Gastroesophageal sphincter (tissue), 4 donors: ENCODE data around the gene HOXC9. TPM values are rescaled to one million over a fixed set of nuclear protein-coding genes. Genes with fewer than 3 reads are reported as not detected.
A peak's percentile ranks its signal among the peaks of the same experiment; 100 is the strongest.

ENCODE experiments used
- ATAC-seq: fragments of 150-250 bp; one replicate; pipeline ENCODE4 v1.9.1; 2016; ENCODE audit warnings: mild to moderate bottlenecking, moderate library complexity
- H3K27ac ChIP-seq, 4 donors: fragments of 200-600 bp; sonication (generic) in 3 of 4; 1 replicate in 3 of 4; 2 replicates in 1 of 4; pipeline ENCODE4 v1.5.1; 2016 to 2019
- H3K27me3 ChIP-seq: fragments of 200-600 bp; sonication (generic); one replicate; pipeline ENCODE4 v1.5.1; 2019
- H3K36me3 ChIP-seq, 2 donors: fragments of 200-600 bp; sonication (generic); one replicate each; pipeline ENCODE4 v1.5.1; 2019; ENCODE audit warnings: control low read depth in 1 of 2
- H3K4me1 ChIP-seq, 3 donors: fragments of 200-600 bp; sonication (generic); 1 replicate in 2 of 3; 2 replicates in 1 of 3; pipeline ENCODE4 v1.5.1; 2016 to 2019; ENCODE audit warnings: control low read depth in 2 of 3
- H3K4me3 ChIP-seq, 2 donors: fragments of 200-600 bp; sonication (generic); one replicate each; pipeline ENCODE4 v1.5.1; 2019; ENCODE audit warnings: mild to moderate bottlenecking in 1 of 2, moderate library complexity in 1 of 2
- H3K9me3 ChIP-seq, 3 donors: fragments of 200-600 bp; sonication (generic); one replicate each; pipeline ENCODE4 v1.5.1; 2017 to 2019; ENCODE audit warnings: control low read depth in 2 of 3
- CTCF ChIP-seq, 4 experiments: fragments of 200-600 bp in 2 of 4; fragments of 450-650 bp in 2 of 4; sonication (generic) in 1 of 4; IDR thresholded peaks; one replicate each; pipeline ENCODE4 v1.5.1; 2017 to 2019; ENCODE audit warnings: antibody characterized with exemption in 4 of 4, mild to moderate bottlenecking in 2 of 4, moderate library complexity in 2 of 4
- EP300 ChIP-seq: sonication (generic); formaldehyde crosslinking; IDR thresholded peaks from one replicate; pipeline ENCODE4 v1.6.1; 2017; ENCODE audit warnings: antibody characterized with exemption, mild to moderate bottlenecking
- POLR2A ChIP-seq, 2 donors: fragments of 450-650 bp; IDR thresholded peaks; one replicate each; pipeline ENCODE4 v1.6.1; 2017; ENCODE audit warnings: antibody characterized with exemption in 2 of 2, mild to moderate bottlenecking in 2 of 2, moderate library complexity in 1 of 2
- POLR2AphosphoS5 ChIP-seq: sonication (generic); formaldehyde crosslinking; IDR thresholded peaks from one replicate; pipeline ENCODE4 v1.6.1; 2017; ENCODE audit warnings: antibody characterized with exemption
- WGBS, 2 donors: methylation state at CpG; one replicate each; pipeline ENCODE4 v1.1.5; 2018; ENCODE audit warnings: low coverage in 1 of 2; 5-methylcytosine and 5-hydroxymethylcytosine counted together
- total RNA-seq, 4 donors: library from RNA; depleted of rRNA; stranded (reverse); fragments of >200 nt; gene quantifications; one replicate each; pipeline ENCODE4 v1.1.0, GENCODE V29; 2016

Gene HOXC9
- total RNA-seq, 4 donors from 2014 or later: not detected

- H3K9me3 ChIP-seq: no peaks in the 10 kb centered on the region
- no peak for ATAC-seq
- no peak overlapping the region for H3K27ac ChIP-seq
- TF ChIP-seq POLR2A (IDR thresholded peaks at IDR 0.05) (no peak), EP300 (no peak), CTCF (IDR thresholded peaks at IDR 0.05) (no peak), POLR2AphosphoS5 (no peak)
- peaks cover 0 to 56% (median 14%) of the 10 kb centered on the region in 3 donors for H3K4me1 ChIP-seq
- H3K36me3 ChIP-seq: no peaks in the 10 kb centered on the region
- no peak overlapping the region for H3K4me3 ChIP-seq
- H3K27me3 ChIP-seq: peaks cover 100% of the 10 kb centered on the region
- 14 to 15% methylated on average over 12 to 22 of the region's 23 CpGs for whole genome bisulfite sequencing, 2 donors
These were observed 15.3 kb downstream of the HOXC9 start for GRCh38 chr12:54015018-54015931.

GRCh38 chr12:54016051-54016450 is 16.1 kb downstream of the HOXC9 start:
- no peak for TF ChIP-seq EP300
- no peak for TF ChIP-seq CTCF (IDR thresholded peaks at IDR 0.05)
- TF ChIP-seq POLR2A (IDR thresholded peaks at IDR 0.05): no peak
- TF ChIP-seq POLR2AphosphoS5: no peak
- Histone ChIP-seq H3K9me3 (no peaks in the 10 kb centered on the region), H3K27me3 (peaks cover 99% of the 10 kb centered on the region), H3K4me1 (peaks cover 0 to 56% (median 14%) of the 10 kb centered on the region in 3 donors), H3K27ac (no peak overlapping the region), H3K36me3 (no peaks in the 10 kb centered on the region), H3K4me3 (no peak overlapping the region)
- no peak for ATAC-seq
- WGBS, 2 donors: 0 to 14% methylated on average over 1 to 2 of the region's 3 CpGs

- H3K4me3 ChIP-seq: peak overlapping the region in 1 of 2 donors; percentile 54
- 4 to 9% methylated on average over 4 to 12 of the region's 25 CpGs for WGBS, 2 donors
- H3K4me1 ChIP-seq: peaks cover 0 to 51% (median 14%) of the 10 kb centered on the region in 3 donors
- no peak for TF ChIP-seq POLR2AphosphoS5
- no peak for TF ChIP-seq EP300
- no peak for TF ChIP-seq POLR2A (IDR thresholded peaks at IDR 0.05)
- no peak for TF ChIP-seq CTCF (IDR thresholded peaks at IDR 0.05)
- no peaks in the 10 kb centered on the region for H3K36me3 ChIP-seq
- H3K27ac ChIP-seq: no peak overlapping the region
- H3K27me3 ChIP-seq: peaks cover 99% of the 10 kb centered on the region
- ATAC-seq: no peak
- no peaks in the 10 kb centered on the region for H3K9me3 ChIP-seq
These were observed 16.6 kb downstream of the HOXC9 start for GRCh38 chr12:54016478-54016964.

GRCh38 chr12:54017027-54017788 is 17.2 kb downstream of the HOXC9 start:
- peaks cover 0 to 48% (median 14%) of the 10 kb centered on the region in 3 donors for H3K4me1 ChIP-seq
- ATAC-seq: peak; percentile 18
- TF ChIP-seq POLR2AphosphoS5 (no peak), POLR2A (IDR thresholded peaks at IDR 0.05) (no peak), EP300 (no peak), CTCF (IDR thresholded peaks at IDR 0.05) (no peak)

More at GRCh38 chr12:54017027-54017788, 17.2 kb downstream of the HOXC9 start:
- Histone ChIP-seq H3K36me3 (no peaks in the 10 kb centered on the region), H3K9me3 (no peaks in the 10 kb centered on the region), H3K27me3 (peaks cover 99% of the 10 kb centered on the region), H3K4me3 (peak overlapping the region; percentile 25 to 54), H3K27ac (peak overlapping the region in 2 of 4 donors; percentile 51 to 72)
- 5% methylated on average over 10 to 20 of the region's 24 CpGs for WGBS, 2 donors
